Measurements from ENCODE around the gene ADAMTS12.

Gene ADAMTS12

DNA sequence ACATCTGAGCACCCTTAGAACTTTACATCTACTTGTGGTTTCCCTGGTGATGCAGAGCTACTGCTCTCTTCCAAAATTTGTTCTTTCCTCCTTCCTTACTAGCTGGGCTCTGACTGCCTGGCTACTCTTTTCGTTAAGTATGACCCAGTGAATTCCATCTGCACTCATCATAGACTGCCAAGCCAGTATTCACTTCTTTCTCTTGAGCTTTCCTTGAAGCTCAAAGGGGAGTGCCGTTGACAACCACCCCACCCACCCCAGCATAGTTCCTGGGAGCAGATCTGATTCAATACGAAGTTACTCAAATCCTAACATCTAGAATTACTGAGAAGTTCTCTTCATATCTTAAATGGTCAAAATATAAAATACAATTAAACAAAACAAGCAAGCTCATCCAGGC, 190.5 kb downstream of the ADAMTS12 start:
- DNase-seq: no peak

DNA sequence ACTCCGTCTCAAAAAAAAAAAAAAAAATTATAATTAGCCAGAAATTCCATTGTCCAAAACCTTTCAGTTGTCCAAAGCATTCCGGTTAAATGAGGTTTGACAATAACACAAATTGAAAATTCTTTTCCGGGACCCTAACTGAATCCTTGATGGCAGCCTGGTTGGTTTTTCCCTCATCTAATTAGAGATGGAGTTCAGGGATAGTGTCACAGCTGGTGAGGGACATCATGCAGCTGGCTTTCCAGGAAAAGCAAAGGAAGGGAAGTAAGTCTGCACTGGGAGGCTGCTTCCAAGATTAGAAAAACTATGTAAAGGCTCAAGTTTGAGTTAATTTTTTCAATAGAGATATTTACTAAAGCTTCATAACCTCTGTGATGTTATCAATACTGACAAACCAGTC, 195.4 kb downstream of the ADAMTS12 start:
- no peak for DNase-seq

DNA sequence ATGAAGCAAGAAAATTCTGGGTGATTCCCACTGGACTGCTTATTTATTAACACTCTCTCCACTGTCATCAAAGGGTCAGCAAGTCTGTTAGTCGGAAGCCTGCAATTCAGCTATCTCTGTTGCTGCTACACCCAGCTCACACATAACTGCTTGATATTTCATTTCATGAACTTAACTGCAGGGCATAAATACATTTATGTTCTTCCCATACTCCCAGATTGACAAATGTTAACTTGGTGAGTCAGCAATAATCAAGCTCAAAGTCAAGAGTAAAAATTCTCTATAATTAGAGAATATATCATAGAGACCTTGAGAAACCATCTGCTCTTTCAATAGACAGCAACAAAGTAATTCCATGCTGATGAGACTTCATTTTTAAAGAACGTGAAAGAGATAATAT, 198.8 kb downstream of the ADAMTS12 start:
- DNase-seq: no peak

DNA sequence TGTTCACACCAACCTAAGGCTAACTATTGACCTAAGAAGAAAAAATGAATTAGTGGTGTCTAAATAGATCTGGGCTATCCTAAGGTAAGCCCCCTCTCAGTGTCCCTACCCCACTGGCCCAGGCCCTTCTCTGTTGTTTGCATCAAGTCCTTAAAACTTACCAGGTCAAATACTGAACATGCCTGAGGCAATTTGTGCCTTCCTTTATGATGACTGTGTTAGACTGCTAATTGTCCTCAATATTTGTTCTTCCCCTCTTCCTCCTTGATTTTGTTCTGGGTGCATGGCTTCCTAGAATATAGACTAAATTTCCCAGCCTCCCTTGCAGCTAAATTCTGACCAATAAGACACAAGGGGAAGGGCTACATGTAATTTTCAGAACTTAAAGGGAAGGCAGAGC, 199.9 kb downstream of the ADAMTS12 start:
- no peak for DNase-seq

DNA sequence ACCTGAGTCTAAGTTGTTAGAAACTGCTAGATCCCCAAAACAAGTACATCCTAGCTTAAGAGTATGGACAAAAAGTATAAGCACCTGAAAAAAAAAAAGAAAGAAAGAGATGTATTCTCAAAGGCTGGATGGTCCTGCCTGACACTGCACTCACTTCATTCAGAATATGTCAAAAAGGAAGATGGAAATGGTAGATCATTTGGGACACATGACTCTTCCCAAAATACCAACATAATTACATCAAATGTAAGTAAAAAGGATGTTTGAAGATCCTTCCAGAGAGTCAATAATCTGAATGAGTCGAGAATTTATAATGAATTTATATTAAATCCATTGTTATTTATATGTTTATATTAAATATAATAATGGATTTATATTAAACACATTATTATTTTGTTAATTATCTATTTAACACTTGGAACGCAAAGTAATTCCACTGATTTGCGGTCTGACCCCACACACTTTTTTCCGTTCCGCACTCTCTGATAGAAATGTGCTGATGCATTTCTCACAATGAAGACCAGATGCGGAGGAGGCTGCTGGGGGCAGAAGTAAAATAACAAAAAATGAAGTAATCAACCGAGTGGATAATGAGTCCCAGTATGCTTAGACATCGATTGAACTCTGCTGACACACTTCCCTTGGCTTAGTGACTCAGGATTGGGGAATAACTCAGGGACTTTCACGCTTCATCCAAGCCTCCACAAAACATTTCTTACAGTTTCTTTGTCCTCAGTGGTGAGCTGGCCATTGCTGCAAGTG, 201.2 kb downstream of the ADAMTS12 start:
- DNase-seq: no peak

DNA sequence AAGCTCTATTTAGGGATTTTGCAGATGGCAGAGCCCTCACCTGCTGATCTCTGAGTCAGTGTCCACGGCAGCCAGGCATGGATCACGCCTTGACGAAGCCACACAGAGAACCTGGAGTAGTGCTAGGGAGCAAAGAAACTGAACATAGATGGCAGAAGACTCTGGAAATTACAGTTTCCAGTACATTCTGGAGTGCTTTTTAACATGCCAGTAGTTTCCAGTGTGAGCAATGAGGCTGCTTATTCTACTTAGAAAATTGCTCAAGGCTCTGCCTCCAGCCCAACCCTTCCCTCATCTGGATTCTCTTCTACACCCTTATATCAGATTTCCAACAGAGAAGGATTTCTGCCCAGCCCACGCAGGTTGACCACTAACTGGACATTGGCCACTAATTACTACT, 203.3 kb downstream of the ADAMTS12 start:
- no peak for DNase-seq

DNA sequence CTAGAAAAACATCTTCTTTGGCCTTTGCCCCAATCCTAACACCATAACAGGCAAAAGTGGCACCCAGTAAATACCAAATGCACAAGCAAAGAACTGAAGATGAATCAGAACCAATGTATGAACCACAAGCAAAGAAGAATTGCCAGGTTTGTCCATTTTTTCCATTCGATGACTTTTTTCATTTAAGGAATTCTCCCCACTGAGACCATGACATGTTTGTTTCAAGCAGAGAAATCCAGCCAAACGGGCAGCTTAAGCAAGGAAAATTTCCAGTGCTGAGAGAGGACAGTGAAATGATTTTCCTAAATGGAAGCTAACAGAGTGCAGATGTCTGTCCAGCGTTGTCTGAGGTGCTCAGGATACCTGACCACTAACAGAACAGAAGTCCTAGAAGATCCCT, 203.7 kb downstream of the ADAMTS12 start:
- no peak for DNase-seq

DNA sequence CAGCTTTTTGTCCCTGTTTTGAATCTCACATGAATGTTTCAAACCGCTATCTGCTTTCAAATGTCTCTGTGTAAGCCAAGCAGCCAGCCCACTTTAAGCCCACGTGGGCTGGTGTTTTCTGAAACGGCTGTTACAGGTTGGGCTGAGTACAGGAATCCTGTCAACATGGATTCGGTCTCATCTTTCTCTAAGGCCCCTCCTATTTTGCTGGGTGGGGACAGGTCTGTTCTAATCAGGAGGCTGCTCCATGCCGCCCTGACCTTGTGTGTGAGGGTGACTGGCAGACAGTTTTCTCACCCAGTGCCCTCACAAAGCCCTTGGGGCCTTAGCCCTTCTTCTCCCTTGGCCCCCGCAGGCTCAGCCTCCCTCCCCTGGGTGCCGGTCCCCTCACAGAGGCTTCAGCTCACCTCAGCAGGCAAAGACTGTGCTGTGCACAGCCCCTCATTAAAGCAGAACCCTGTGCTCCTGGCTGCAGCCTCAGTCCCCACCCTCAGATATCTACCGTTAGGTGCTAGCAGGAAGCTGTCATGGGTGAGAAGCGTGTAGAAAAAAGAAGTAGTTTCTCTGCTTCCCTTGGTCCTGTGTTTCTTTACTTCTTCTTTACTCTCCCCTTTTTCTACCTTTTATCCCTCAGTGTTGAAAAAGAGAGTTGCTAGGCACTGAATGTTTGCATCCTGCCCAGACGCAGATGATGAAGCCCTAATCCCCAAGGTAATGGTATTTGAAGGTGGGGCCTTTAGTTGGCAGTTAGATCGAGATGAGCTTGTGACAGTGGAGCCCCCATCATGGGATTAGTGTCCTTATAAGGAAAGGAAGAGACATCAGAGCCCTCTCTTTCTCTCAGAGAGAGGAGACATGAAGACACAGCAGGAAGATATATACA, 205.7 kb downstream of the ADAMTS12 start:
- DNase-seq: no peak

DNA sequence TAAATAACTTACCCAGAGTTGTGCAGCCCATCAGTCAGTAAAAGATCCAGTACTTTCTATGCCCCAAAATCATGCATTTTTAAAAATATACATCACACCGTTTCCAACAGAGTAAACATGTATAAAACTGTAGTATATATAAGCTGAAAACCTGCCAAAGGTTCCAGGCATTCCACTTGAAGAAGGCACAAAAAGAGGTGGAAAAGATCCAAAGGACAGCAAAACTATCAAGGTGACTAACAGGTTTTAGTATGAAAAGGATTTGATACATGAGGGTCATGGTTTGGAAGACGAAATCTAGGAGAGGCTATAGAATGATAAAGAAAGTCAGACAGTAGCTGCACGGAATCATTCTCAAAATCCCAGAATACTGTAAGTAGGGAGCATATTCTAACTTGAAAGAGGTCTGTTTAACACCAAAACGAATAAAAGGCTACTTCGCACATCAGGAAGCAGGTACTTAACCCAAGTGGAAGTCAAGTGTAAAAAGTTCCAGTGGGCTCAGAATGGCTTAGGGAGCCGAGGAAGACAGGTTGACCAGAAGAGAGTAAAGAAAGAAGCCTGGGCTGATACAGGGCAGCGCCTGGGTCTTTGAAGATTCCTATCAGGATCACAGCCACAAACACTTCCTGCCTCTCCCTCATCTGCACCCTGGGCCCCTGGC, 207.2 kb downstream of the ADAMTS12 start:
- no peak for DNase-seq

DNA sequence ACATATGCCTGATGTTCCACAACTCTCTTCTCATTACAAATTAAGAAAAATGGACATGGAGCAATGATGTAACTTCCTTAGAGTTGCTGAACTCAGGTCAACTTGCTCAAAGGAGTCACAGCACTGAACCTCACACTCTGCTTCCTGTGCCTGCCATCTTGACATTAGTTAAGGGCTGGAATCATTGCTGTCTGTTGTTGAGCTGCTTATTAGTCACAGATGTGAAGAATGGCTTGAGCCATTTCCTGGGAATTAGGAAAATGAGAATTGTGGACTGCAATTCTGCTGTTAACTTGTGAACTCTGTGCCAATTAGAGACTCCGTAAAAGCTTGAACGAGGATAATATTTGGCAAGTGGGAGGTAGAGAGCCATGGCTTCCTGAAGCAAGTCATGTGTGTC, 212.0 kb downstream of the ADAMTS12 start:
- no peak for DNase-seq

DNA sequence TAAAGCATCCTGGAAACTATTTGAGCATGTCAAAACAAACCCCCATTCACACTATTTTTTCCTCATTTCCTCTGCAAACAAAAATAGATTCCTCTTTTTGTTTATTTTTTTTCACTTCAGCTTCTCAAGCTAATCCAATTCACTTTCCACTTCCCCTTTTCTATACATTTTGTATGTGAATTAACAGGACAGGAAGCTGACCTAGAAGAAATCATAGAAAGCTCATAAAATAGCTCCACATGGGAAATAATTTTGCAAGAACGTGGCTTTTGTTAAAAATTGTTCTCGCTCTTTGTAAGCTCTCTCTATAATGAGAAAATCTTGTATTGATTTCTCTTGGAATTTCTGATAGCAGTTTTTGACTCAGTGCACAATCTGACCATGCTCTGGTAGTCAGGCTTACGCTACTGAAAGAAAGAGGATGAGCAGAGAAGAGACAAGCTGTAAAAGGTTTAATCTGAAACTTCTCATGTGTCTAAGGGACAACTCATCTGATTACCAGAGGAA, 215.8 kb downstream of the ADAMTS12 start:
- DNase-seq: no peak

DNA sequence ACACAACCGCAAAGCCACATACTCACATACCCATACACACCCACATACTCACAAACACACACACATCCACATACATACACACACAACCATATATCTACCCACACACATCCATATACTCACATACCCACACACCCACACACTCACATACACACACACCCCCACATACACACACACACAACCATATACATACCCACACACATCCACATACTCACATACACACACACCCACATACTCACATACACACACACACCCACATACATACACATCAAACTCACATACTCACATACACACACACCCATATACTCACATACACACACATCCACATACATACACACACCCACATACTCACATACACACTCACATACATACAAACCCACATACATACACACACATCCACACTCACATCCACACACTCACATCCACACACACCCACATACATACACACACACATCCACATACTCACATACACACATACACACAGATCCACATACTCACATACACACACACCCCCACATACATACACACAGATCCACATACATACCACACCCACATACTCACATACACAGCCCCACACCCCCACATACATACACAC, 220.0 kb downstream of the ADAMTS12 start:
- no peak for DNase-seq

DNA sequence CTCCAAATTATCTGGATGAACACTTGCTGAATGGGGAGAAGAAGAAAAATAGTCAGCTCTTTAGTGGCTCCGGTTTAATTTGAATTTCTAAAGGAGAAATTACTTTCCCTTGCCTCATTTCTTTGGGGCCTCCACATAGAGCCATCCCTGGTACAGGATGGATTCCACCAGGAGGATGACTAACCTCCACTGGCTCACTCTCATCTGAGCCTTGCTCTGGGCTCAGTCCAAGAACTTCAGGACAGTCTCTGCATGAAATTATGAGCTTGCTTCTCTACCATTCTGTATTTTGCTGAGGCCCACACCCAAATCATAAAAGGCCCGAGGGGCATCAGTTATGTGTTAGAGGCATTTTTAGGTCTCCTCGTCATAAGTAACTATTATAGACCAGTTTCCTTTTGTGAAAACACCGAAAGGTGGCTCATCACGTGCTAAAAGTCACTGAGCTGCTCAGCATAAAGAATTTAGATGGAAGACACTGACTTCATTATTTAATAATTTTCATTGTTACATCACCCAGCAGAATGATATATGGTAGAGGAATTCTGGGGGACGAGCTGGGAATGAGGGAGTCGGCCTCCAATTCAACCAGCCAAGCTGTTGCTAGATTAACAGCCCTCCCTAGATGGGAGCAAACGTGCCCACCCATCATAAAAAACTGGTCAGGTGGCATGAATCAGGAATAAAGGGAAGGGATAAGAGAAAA, 228.9 kb downstream of the ADAMTS12 start:
- DNase-seq: no peak

DNA sequence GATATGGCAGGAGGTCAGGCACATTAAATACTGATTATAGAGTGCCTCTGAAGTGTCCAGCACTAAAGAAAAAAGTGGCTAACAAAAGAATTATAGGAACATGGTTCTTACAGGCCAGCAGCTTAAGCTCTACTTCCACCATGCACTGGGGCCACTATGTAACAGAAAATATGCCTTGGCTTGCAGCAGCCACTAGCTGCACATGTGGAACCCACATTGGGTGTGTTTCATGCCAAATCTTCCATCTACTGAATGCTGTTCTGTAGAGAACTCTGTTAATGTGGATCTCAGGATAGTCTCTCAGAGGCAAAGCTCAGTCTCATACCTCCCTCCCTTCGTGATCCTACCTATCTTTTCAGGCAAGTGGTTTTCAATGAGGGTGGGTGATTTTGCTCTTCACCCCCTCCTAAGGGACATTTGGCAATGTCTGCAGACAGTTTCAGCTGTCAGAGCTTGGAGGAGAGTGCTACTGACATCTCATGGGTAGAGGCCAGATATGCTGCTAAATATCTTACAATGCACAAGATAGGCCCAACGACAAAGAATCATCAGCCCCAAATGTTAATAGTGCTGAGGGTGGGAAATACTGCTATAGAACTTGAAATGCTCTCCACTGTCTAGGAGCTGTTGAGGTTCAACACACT, 232.1 kb downstream of the ADAMTS12 start:
- no peak for DNase-seq

DNA sequence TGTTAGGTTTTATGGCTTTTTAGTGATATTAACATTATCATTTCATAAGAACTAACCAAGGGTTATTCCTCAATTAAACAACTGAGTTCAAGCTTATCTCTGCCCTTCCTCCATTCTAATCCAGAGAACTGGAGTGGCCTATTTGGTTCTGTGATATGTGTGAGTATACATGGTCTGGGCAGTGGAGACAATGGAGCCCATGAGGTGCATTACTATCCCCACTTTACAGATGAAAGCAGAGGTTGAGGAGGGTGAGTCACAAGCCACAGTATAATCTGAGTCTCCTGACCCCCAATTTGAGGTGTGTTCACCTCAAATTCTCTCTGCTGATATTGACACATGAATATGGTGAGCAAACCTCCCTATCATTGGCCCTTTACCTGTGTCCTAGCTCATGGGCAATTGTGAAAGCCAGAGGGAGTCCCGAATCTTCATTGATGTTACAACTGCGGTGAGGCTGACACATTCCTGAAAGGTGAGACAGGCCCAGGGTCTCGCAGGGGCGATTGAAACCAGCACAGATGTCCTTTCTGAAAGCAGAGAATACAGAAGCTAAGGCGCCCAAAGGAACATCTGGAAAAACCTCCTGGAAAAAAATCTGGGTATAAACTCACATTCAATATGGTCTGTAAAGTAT, 233.9 kb downstream of the ADAMTS12 start:
- DNase-seq: no peak

DNA sequence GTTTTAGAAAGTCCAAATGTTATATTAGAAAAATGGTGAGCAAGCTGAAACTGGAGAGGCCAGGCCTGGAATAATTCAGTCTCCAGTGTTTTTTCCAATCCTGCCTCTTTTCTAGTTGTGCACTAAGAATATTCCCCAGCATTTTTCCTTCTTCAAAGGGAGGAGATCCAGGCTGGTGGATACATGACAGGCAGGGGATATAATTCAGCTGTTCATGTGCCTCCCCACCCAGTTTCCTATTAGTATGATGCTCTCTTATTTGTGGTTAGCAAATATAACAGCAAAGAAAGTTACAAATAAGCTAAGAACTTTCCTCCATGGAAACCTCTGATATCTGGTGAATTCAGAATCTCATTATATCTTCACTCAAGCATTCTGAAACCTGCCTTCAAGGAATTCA, 234.6 kb downstream of the ADAMTS12 start:
- no peak for DNase-seq

DNA sequence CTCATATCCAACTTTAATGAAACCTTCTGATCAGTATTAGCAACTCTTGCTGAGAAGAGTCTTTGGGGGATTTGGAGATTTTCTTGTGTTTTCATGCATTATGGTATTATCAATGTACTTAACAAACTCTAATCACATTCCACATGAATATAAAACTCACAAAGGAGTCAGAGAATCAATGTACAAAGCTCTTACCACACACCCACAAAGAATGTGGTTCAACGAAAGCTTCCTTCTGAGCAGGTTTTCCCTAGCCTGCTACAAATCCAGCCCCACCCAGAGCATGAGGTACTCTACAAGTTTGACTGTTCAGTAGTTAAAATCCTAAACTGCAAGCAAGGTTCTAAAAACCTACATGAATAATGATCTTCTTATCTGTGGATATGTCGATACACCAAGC, 240.9 kb downstream of the ADAMTS12 start:
- DNase-seq: no peak

DNA sequence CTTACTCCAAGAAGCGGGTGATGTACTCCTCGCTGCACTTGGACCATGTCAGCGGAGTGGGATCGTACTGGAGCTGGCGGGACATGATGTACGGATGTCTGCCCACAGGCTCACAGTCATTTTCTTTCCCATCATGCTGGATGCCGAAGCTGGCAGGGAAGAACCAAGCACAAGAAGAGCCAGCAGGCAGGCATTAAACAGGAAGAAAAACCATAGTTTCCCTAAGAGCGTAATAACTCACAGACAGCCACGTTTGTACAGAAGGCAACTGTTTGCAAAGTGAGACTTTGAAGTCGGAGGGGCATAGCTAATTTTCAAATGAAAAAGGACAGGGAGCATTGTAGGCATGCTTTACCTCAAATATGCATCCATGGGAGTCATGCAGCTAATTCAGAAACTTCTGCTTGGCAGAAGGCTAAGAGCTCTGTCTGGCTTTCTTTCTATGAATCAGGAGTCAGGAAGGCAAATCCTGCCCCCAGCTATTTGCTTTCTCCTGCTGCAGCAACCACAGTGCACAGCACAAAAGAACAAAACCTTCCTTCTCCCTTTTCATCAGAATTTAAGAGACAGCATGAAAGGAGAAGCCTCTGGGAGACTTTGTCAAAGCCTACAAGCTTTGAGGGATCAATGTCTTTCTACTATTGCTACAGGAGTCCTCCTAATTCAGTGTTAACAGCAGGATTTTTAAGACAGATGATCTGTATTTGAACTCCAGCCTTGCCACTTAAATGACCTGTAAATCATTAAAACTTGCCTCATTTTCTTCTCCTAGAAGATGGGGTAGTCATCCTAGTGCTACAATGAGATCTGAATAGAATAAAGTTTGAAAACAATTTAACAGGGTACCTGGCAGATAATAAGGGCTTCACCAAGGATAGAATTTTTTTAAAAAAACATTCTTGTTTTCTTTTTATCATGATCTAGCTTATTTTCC, 242.0 kb downstream of the ADAMTS12 start:
- no peak for DNase-seq

DNA sequence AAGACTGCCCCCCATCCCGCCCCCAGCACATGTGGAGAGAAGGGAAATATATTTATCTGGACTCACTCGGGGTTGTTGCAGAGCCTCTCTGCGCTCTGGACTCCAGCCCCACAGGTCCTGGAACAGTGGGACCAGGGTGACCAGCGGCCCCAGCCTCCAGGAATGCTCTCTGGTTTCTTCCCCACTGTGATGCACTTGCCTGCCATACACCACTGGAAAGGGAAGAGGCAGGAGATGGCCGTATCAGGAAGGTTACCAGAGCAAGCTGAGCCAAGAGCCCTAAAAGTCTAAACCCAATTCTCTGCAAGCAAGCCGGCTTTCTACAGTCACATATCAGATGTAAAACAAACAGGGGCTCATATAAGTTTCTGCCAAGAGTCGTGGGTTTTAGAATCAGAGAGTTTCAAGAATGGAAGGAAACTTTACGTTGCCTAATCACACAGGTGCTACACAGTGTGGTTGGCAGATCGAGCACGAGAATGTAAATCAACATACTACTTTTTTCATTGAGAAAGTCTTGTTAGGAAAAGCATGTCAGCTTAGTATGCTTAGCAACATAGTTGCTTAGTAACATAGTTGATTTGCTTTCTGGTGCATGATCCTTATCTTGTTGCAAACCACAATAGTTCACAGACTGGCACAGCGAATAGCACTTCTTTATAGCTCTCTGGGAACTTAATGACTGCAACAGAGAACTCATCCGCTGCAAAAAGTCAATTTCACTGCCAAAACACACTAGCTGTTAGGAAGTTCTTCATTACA, 249.9 kb downstream of the ADAMTS12 start:
- no peak for DNase-seq

DNA sequence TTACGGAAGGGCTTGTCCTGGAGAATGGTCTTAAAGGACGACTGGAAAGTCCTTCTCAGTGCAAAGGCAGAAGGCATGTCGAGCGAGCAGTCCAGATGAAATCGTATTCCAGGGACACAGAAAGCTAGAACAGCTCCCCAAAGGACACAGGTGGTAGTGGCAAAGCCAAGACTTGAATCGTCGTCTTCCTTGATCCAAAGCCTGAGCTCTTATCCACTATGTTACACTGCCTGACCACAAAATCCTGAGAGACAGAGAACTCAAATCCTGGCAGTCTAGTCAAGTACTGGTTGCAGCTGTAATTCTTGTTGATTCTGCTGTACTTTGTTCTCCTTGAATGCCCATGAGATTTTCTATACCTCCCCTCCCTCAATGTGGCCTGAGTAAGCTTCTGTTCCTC, 252.3 kb downstream of the ADAMTS12 start:
- no peak for DNase-seq

Data from stimulated activated CD4-positive, alpha-beta T cell treated with anti-CD3 and anti-CD28 coated beads, Interleukin-4, amount 100 ng/mL, for 24 hours (primary cell).